Endothelial cell (in vitro differentiated cells): ENCODE results near the gene EIF2S1. TPM values are rescaled to one million over a fixed set of nuclear protein-coding genes. Genes with fewer than 3 reads are reported as not detected.

Experiments used
- DNase-seq: peaks from one replicate; pipeline ENCODE4 v3.0.0; 2021; ENCODE audit warnings: low spot score
- H3K27ac Mint-ChIP-seq: one replicate; pipeline ENCODE4 v1.8.0; 2021; ENCODE audit warnings: mixed read lengths, inconsistent platforms; ENCODE audit not compliant: unreplicated experiment
- H3K27me3 Mint-ChIP-seq: one replicate; pipeline ENCODE4 v1.8.0; 2021; ENCODE audit warnings: mild to moderate bottlenecking, moderate library complexity, mixed read lengths, inconsistent platforms; ENCODE audit not compliant: unreplicated experiment
- H3K36me3 Mint-ChIP-seq: one replicate; pipeline ENCODE4 v1.8.0; 2021; ENCODE audit warnings: mild to moderate bottlenecking, low read depth, mixed read lengths, inconsistent platforms; ENCODE audit not compliant: unreplicated experiment
- H3K4me1 Mint-ChIP-seq: one replicate; pipeline ENCODE4 v1.8.0; 2021; ENCODE audit warnings: mild to moderate bottlenecking, mixed read lengths, inconsistent platforms; ENCODE audit not compliant: unreplicated experiment
- H3K4me3 Mint-ChIP-seq: one replicate; pipeline ENCODE4 v1.8.0; 2021; ENCODE audit warnings: mild to moderate bottlenecking, mixed read lengths, inconsistent platforms; ENCODE audit not compliant: unreplicated experiment
- H3K9me3 Mint-ChIP-seq: one replicate; pipeline ENCODE4 v1.8.0; 2021; ENCODE audit warnings: mixed read lengths, inconsistent platforms; ENCODE audit not compliant: unreplicated experiment
- CTCF ChIP-seq: fragments of 200-600 bp; sonication (generic); IDR thresholded peaks from one replicate; pipeline ENCODE4 v1.5.0; 2021; ENCODE audit warnings: antibody characterized with exemption; ENCODE audit not compliant: unreplicated experiment
- total RNA-seq: library from RNA; stranded (reverse); fragmentation: NEBNext Ultra II Directional; extraction: Animal tissue kit (Norgen Biotek cat#: 25700); gene quantifications from one replicate; pipeline ENCODE4 v1.2.1, GENCODE V29; 2021; ENCODE audit not compliant: unreplicated experiment

Gene EIF2S1
- total RNA-seq, 1 donor from 2014 or later = 74.2 TPM

DNA sequence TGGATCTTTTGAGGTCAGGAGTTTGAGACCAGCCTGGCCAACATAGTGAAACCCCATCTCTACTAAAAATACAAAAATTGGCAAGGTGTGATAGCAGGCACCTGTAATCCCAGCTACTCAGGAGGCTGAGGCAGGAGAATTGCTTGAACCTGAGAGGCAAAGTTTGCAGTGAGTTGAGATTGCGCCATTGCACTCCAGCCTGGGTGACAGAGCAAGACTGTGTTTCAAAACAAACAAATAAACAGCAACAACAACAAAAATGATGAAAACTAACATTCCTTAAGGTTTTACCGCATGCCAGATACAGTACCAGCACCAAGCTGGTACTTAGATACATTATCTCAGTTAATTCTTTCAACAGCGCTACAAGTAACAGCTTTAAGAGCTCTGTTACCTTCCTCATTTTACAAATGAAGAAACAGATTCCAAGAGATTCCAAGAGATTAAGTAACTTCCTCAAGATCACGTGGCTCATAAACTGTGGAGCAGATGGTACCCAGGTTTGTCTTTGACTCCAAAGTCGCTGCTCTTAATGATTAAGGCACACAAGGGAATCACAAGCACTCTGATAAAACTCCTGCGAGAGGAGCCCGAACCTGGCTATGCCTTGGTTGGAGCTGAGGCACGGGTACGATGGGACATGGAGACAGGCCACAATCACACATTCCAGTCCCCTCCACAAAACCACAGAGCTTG is 69.5 kb downstream of the EIF2S1 start:
- peaks cover 3% of the 10 kb centered on the region for H3K27me3 Mint-ChIP-seq
- no peak for TF ChIP-seq CTCF
- H3K9me3 Mint-ChIP-seq = no peaks in the 10 kb centered on the region
- peaks cover 8% of the 10 kb centered on the region for H3K4me1 Mint-ChIP-seq
- DNase-seq = no peak
- H3K4me3 Mint-ChIP-seq = no peak overlapping the region
- H3K27ac Mint-ChIP-seq = no peak overlapping the region
- H3K36me3 Mint-ChIP-seq = no peaks in the 10 kb centered on the region

- Mint-ChIP-seq H3K4me1 (no peaks in the 10 kb centered on the region), H3K36me3 (no peaks in the 10 kb centered on the region), H3K27me3 (no peaks in the 10 kb centered on the region), H3K9me3 (no peaks in the 10 kb centered on the region), H3K4me3 (no peak overlapping the region), H3K27ac (no peak overlapping the region)
- no peak for TF ChIP-seq CTCF
- DNase-seq = no peak
These were observed 72.0 kb downstream of the EIF2S1 start for GRCh38 chr14:67432050-67432564.

GRCh38 chr14:67435603-67436002 is 75.5 kb downstream of the EIF2S1 start:
- DNase-seq = no peak
- Mint-ChIP-seq H3K27ac (no peak overlapping the region), H3K4me1 (no peaks in the 10 kb centered on the region), H3K9me3 (no peaks in the 10 kb centered on the region), H3K27me3 (no peaks in the 10 kb centered on the region), H3K36me3 (no peaks in the 10 kb centered on the region), H3K4me3 (no peak overlapping the region)
- TF ChIP-seq CTCF = no peak

Other genes starting within 250 kb of the EIF2S1 start
- not detected for gene GARIN2, start 170.9 kb upstream of the EIF2S1 start, total RNA-seq
- gene PALS1, start 118.9 kb upstream of the EIF2S1 start, total RNA-seq = 19.9 TPM
- 55.5 TPM for gene ATP6V1D, start 524 bp upstream of the EIF2S1 start, total RNA-seq
- 0.62 TPM for gene PLEK2, start 51.8 kb downstream of the EIF2S1 start, total RNA-seq
- 0.08 TPM for gene TMEM229B, start 128.4 kb downstream of the EIF2S1 start, total RNA-seq
- gene PLEKHH1, start 173.0 kb downstream of the EIF2S1 start, total RNA-seq = 9.5 TPM
- gene PIGH, start 239.9 kb downstream of the EIF2S1 start, total RNA-seq = 7.8 TPM